Measurements from ENCODE around the gene APMAP.
"Not testable (repeated sequence)": the region's sequence is repeated elsewhere in the genome, so short reads cannot be mapped to it uniquely, and the experiment has no call there.

Gene APMAP

GRCh38 chr20:25006431-25007167, 14.0 kb upstream of the APMAP start:
- no peak for DNase-seq (ENCODE audit: low read depth in 3 of 3)

- DNase-seq (ENCODE audit: low read depth in 3 of 3) = no peak
These were observed 13.1 kb upstream of the APMAP start for GRCh38 chr20:25005661-25006060.

GRCh38 chr20:25005220-25005619, 12.7 kb upstream of the APMAP start:
- no peak for DNase-seq (ENCODE audit: low read depth in 3 of 3)

- DNase-seq (ENCODE audit: low read depth in 3 of 3) = no peak
These were observed 10.5 kb upstream of the APMAP start for GRCh38 chr20:25003002-25003401.

GRCh38 chr20:25001323-25001722, 8.8 kb upstream of the APMAP start:
- not testable (repeated sequence) for DNase-seq (ENCODE audit: low read depth in 3 of 3)

- no peak for DNase-seq (ENCODE audit: low read depth in 3 of 3)
These were observed 7.8 kb upstream of the APMAP start for GRCh38 chr20:25000268-25000801.

- no peak for DNase-seq (ENCODE audit: low read depth in 3 of 3)
These were observed 7.0 kb upstream of the APMAP start for GRCh38 chr20:24999568-24999967.

GRCh38 chr20:24998631-24999445, 6.3 kb upstream of the APMAP start:
- no peak for DNase-seq (ENCODE audit: low read depth in 3 of 3)

GRCh38 chr20:24998121-24998520, 5.6 kb upstream of the APMAP start:
- DNase-seq (ENCODE audit: low read depth in 3 of 3) = no peak

- no peak for DNase-seq (ENCODE audit: low read depth in 3 of 3)
These were observed 4.2 kb upstream of the APMAP start for GRCh38 chr20:24996449-24997377.

- no peak for DNase-seq (ENCODE audit: low read depth in 3 of 3)
These were observed 3.3 kb upstream of the APMAP start for GRCh38 chr20:24995741-24996448.

GRCh38 chr20:24994470-24995368, 2.2 kb upstream of the APMAP start:
- peak; percentile 62 to 73 (median 69) for DNase-seq (ENCODE audit: low read depth in 3 of 3)

- DNase-seq (ENCODE audit: low read depth in 3 of 3) = no peak
These were observed 1.6 kb upstream of the APMAP start for GRCh38 chr20:24994186-24994465.

- no peak for DNase-seq (ENCODE audit: low read depth in 3 of 3)
These were observed 1.0 kb upstream of the APMAP start for GRCh38 chr20:24993337-24994185.

GRCh38 chr20:24991897-24992486, 559 bp downstream of the APMAP start:
- DNase-seq (ENCODE audit: low read depth in 3 of 3) = peak in 1 of 3 experiments; percentile 6

GRCh38 chr20:24990810-24991252, 1.7 kb downstream of the APMAP start:
- DNase-seq (ENCODE audit: low read depth in 3 of 3) = no peak

- DNase-seq (ENCODE audit: low read depth in 3 of 3) = no peak
These were observed 3.4 kb downstream of the APMAP start for GRCh38 chr20:24989162-24989561.

- no peak for DNase-seq (ENCODE audit: low read depth in 3 of 3)
These were observed 4.4 kb downstream of the APMAP start for GRCh38 chr20:24987873-24988835.
